CD4-positive, alpha-beta T cell treated with Interleukin-4 for 4 hours (primary cell): ENCODE data around the gene LRRC4C.

Experiments used
- DNase-seq: peaks from one replicate; pipeline ENCODE4 v3.0.0-alpha.2; 2020

Gene LRRC4C

DNA sequence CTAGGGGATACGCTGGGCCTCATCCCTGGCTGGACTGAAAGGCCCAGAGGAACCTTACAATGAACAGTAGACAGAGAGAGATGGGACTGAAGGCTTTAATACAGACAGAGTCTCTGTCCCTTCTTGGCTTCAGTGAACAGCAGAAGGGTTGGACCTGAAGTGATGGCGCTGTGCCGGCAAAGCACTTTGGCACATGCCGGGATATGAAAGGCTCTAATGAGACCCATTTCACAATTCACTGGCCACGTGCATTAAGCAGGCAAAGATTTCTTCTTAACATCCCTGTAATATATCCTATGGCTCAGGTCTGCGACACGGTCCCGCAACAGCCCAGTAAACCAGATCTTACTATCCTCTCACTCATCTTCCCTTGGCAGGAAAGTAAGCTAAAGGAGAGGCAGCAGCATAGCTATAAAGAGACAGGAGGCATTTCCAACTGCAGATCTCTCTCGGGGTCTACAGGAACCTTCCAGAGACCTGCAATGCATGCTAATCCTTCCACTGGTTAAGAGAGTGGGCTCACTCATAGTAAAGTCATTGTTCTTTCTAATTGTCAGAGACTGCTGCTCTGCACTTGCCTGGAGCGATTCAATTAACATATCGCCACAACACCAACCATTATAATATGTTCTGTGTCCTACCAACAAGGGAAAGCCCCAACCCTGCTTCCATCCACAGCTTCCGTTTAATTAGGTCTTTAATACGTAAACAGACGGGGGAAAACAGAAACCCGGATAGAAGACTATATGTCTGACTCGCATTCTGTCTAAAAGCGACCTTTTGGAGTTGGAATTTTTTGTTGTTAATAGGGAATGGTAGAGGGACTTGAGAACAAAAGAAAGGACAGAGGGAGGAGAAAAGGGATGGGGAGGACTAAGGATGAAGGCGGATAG lies 1179.0 kb downstream of the LRRC4C start:
- no peak for DNase-seq

DNA sequence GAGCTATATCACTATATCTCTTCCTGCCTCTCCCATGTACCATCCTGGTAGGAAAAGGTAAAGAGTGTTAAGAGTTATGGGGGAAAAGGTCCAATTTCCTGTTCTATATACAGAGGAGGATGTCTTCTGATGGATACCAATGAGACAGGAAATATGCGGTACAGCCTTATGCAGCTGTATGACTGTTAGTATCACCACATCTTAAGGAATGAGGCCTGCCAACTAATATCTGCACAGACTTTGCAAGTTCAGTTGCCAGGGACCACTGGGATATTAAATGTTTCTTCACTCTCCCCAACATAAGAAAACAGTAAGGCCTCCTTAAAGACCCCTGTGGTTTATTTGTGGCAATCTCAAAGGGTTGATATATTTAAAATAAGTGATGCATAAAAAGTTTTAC lies 1182.5 kb downstream of the LRRC4C start:
- no peak for DNase-seq

- no peak for DNase-seq
Observed at GRCh38 chr11:40274017-40274416, 1185.4 kb downstream of the LRRC4C start.

DNA sequence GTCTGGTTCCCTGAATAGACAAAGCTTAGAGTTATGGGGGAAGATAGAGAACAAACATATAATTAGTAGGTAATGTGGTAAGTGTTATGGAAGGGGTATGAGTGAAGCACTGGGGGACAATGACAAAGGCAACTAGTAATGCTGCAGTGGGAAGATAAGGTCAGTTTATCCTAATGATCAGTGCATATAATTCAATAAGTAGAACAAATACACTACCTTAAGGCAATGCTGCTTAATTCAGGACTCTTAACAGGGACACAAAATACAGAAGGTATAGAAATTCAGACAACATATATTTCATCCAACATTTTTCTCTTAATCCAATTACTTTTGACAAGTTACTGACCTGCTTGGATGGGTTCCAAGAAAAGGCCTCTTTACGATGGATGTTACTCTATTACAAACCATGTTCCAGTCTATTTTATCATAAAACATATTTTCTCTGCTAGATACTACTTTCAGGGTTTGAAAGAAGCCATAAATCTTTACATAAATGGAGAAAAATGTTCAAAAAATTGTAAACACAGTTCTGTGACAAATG lies 1186.2 kb downstream of the LRRC4C start:
- DNase-seq = no peak

- DNase-seq = no peak
Observed at GRCh38 chr11:40271361-40271760, 1188.1 kb downstream of the LRRC4C start.

- no peak for DNase-seq
Observed at GRCh38 chr11:40269865-40270264, 1189.6 kb downstream of the LRRC4C start.

- no peak for DNase-seq
Observed at GRCh38 chr11:40268551-40268950, 1190.9 kb downstream of the LRRC4C start.

DNA sequence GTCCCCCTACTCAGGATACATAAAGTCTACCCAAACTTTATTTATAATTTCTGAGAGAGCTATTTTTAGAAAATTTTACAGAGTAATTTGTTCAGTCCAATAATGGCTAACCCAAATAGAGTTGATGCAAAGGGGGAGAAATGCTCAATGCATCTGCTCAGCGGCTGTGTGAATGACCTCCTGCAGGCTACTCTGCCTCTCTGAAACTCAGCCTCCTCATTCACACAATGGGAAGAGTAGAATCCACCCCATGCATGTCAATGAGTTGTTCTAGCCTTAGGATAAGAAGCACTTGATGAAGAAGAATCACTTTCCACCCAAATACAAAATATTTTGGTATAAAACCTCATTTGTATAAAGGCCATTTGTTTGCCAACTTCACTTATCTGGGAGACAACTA lies 1204.0 kb downstream of the LRRC4C start:
- no peak for DNase-seq

DNA sequence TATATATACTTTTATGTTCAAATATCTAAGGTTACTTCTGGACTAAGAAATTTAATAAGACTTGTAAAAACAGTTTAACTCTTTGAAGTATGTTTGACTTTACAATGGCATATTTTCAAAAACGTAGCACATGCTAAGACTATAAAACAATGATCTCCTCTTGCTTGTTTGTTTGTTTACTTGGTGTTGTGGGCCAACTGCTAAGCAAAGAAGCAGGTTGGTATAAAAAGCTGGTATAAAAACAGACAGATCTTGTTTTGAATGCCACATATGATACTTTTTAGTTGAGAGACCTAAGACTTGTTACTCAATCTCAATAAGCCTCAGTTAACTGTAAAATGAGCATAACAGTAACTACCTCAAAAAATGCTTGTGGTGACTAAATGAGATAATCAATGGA lies 1206.3 kb downstream of the LRRC4C start:
- DNase-seq = no peak

GRCh38 chr11:40252236-40252635 lies 1207.2 kb downstream of the LRRC4C start:
- no peak for DNase-seq

DNA sequence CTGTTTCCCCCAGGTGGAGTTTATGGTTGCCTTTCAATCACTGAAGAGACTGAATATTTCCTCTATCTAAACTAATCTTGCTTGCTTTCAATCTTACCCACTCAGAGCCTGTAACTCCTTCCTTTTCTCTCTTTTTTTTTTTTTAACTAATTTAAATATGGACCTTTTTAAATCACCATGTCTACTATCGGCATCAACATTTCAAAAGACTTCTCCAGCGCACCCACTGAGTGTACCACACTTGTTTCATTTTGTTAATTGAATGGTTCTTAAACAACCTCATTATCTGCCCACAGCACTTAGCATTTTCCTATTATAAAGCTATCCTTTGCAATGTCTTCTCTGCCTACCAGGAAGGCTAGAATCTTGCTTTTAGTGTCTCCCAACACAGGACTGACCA lies 1212.5 kb downstream of the LRRC4C start:
- no peak for DNase-seq

DNA sequence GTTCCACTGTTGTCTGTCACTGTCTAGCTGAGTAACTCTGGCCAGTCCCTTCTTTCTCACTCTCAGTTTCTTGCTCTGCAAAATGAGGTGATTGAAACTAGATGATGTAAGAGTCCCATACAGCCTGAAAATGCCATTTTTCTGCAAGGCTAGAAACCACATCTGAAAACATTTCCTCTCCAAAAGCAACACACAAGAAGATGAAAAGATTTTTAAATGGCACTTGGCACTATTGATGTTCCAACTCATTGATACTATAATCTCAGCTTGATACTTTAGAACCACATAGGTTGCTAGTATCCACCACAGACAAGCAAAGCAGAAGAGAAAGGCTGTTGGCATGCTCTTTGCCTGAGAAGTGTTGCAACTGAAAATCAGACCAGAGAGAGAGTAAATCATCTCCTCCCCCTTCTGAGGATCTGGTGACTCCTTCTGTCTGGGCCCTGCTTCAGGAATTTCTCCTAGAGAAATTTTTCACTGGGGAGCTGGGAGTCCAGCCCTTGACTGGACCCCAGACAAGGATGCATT lies 1217.9 kb downstream of the LRRC4C start:
- DNase-seq = no peak

DNA sequence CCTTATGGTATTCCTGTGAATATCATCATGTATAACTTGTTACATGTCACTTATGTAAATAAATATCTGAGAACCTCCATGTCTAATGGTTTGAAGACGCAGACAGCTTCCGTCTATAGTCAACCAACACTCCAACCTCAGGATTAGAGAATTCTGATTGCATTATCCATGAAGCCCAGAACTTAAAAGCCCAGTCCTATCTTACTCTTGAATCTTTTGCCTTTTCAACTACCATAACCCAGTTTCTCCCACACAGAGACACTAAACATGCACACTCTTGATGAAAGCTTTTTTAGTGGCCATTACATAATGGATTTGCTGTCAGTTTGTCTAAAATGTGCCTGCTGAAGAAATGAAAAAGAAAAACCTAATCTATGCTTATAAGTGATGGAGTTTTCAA lies 1219.2 kb downstream of the LRRC4C start:
- DNase-seq = no peak

DNA sequence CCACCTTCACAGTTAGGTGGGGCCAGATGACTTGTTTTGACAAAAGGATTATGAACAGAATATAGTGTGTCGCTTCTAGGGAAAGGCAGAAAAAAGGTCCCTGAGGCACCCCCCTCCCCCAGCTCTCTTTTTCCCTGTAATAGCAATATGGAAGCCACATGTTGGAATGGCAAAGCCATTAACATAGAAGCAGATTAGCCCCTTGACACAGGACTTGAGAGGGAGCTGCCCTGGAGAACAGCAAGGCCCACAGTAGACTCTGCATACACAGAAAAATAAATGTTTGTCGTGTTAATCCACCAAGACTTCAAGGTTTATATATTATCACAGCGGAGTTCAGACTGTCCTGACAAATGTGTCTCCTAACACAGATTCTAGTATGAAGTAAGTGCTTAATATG lies 1222.9 kb downstream of the LRRC4C start:
- DNase-seq = no peak

DNA sequence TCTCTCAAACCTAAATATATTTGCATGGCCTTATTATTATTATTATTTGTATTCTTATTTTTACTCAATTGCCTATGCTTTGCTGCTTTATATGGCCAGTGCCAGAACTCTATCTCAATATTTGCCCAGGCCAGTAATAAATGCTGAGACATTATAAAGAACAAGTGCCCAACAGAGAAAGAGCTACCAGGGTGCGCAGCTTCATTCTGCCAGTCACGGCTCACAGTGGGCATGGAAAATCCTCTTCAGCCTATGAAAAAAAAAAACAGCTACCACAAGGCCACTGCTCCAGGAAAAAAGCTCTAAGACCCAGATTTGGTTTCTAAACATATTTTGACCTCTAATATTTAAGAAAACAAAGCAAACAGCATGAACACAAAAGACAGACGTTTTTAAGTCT lies 1223.6 kb downstream of the LRRC4C start:
- DNase-seq = no peak

- DNase-seq = no peak
Observed at GRCh38 chr11:40230821-40231220, 1228.6 kb downstream of the LRRC4C start.

- no peak for DNase-seq
Observed at GRCh38 chr11:40228662-40229061, 1230.8 kb downstream of the LRRC4C start.

DNA sequence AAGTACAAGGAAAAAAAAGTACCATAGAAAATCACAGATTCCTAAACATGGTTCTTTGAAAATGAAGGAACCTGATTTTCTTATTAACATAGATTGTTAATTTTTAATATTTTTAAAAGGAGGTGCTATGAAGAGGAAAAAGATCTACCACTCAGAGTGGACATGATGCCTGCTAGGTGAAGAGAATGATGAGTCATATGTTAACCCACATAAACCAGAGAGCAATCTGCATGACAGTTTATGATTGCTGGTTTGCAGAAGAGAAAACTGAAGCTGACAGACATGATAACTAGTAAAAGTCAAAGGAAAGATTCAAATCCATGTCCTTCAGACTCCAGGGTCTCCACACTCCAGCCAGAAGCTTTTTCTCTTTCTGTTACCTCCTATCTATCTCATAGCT lies 1231.7 kb downstream of the LRRC4C start:
- no peak for DNase-seq

DNA sequence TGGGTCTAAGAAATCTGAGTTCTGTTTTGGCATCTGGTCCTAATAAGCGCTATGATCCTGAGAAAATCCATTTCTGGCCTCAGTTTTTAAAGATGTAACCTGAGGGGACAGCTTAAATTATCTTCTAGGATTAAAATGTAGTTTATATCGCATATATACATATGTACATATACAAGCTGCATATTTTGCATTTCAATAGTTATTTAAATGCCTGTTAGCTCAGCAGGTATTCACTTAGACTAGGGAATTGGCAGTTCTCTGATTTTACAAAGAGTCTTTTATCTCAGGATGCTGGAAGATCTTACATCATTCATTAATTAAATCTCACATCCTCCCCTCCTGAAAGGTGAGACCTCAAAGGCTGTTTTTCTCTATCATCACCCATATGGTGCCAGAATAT lies 1232.8 kb downstream of the LRRC4C start:
- DNase-seq = no peak

DNA sequence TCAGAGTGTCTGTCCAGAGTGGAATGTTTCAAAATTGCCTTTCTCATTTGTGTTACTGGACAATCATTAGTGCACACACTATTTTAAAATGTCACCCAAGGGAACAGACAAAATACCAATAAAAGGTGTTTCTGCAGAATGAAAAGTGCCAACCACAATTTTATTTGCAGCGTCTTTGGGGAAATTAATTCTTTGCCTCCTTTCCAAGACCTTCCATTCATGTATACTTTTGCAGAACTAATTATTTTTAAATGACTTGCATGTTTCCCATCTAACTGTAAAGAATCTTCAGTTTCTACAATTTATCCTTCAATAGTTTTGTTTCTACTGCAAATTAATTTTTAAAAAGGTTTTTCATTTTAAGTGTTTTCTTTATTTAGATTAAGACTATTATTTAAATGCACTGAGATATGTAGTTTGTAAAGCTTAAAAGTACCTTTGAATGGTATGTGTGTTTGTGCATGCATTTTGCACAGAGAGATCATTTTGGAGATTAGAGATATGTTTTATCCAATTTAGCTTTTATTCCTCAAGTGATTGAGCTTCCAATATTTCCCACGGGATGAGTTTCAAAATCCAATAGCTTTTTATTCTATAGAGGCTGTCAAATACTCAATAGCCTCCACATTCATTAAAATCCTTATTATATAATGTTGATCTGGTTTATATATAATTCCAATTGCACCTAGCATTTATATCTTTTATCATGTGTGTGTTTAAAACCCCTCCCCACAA lies 1235.7 kb downstream of the LRRC4C start:
- no peak for DNase-seq

DNA sequence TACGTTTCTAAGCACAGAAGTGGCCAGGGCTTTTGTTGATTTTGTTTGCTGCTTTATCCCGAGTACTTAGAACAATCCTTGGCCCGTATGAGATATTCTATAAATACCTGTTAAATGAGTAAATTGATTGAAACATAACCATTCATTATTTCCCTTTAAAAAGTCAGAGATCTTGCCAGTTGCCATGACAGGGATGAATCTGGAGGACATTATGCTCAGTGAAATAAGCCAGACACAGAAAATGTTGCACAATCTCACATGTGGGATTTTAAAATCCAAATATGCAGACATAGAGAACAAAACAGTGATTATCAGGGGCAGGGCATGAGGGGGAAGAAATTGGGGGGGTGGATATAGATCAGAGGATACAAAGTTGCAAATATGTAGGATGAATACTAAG lies 1240.1 kb downstream of the LRRC4C start:
- DNase-seq = no peak

DNA sequence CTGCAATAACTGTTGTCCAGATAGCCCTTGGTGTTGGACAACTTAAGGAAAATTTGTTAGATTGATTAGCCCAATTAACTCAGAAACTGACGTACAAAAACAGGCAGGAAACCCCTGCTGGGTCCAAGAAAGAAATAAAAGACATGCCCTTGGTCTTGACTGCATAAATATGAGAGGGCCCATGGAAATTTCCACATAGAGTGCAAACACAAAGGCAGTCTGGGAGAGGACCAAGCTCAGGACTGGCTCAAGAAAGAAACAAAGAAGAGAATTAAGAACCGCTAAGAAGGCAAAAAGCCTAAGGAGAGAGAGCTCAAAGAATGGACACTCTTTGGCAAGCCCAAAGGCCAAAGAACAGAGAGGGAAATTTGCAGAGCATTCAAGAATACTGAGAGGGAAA lies 1243.9 kb downstream of the LRRC4C start:
- DNase-seq = no peak

DNA sequence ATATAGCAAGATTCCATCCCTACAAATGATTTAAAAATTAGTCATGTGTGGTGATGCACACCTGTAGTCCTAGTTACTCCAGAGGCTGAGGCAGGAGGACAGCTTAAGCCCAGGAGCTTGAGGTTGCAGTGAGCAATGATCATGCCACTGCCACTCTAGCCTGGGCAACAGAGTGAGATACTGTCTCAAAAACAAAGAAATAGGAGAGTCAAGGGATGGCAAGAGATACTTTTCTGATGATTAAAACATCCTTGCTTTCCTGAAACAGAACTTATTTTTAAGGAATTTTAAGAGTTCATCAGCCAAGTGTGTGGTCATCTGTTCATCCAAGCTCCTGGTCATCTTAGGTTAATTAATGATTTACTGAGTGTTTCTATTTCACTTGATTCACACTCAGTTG lies 1252.0 kb downstream of the LRRC4C start:
- no peak for DNase-seq

GRCh38 chr11:40204228-40204627 lies 1255.2 kb downstream of the LRRC4C start:
- no peak for DNase-seq
